ENCODE data around the gene PDZK1.
"Not testable (repeated sequence)": the region's sequence is repeated elsewhere in the genome, so short reads cannot be mapped to it uniquely, and the experiment has no call there.

PDZK1 gene

GRCh38 chr1:145707183-145707867 lies at the start of gene PDZK1:
PDZK1 (minus strand) TSS chr1:145707368; CDS start chr1:145688021, 19,347 bp downstream.
- DNase-seq, result no peak

- DNase-seq, result peak in 36 of 58 donors; percentile 1 to 79 (median 14)
These were observed 44.4 kb upstream of the PDZK1 start for GRCh38 chr1:145751491-145752037.

GRCh38 chr1:145750426-145750825 lies 43.3 kb upstream of the PDZK1 start:
- no peak for DNase-seq

GRCh38 chr1:145747398-145748247 lies 40.5 kb upstream of the PDZK1 start:
- no peak for DNase-seq

- no peak for DNase-seq
These were observed 33.1 kb upstream of the PDZK1 start for GRCh38 chr1:145740269-145740668.

- DNase-seq, result no peak
These were observed 29.0 kb upstream of the PDZK1 start for GRCh38 chr1:145736191-145736590.

GRCh38 chr1:145730900-145731299 lies 23.7 kb upstream of the PDZK1 start:
- no peak for DNase-seq

- no peak for DNase-seq
These were observed 23.3 kb upstream of the PDZK1 start for GRCh38 chr1:145730467-145730866.

GRCh38 chr1:145729666-145730436 lies 22.7 kb upstream of the PDZK1 start:
- no peak for DNase-seq

GRCh38 chr1:145729196-145729595 lies 22.0 kb upstream of the PDZK1 start:
- DNase-seq, result no peak

- not testable (repeated sequence) for DNase-seq
These were observed 19.0 kb upstream of the PDZK1 start for GRCh38 chr1:145726193-145726592.

- peak in 51 of 58 donors; percentile 2 to 79 (median 33) for DNase-seq
These were observed 13.9 kb upstream of the PDZK1 start for GRCh38 chr1:145720878-145721671.

GRCh38 chr1:145720556-145720877 lies 13.3 kb upstream of the PDZK1 start:
- no peak for DNase-seq

- DNase-seq, result no peak
These were observed 12.3 kb upstream of the PDZK1 start, which contains the start of gene CD160 for GRCh38 chr1:145719230-145720079. CD160 (plus strand) TSS chr1:145719499; CDS start chr1:145728328, 8,829 bp downstream.

- DNase-seq, result not testable (repeated sequence)
These were observed 11.3 kb upstream of the PDZK1 start for GRCh38 chr1:145718465-145718864.

- DNase-seq, result no peak
These were observed 10.7 kb upstream of the PDZK1 start for GRCh38 chr1:145717833-145718232.

GRCh38 chr1:145716641-145717345 lies 9.6 kb upstream of the PDZK1 start:
- no peak for DNase-seq

GRCh38 chr1:145714524-145715111 lies 7.5 kb upstream of the PDZK1 start:
- DNase-seq, result no peak

All from anterior cingulate cortex (tissue), 58 donors.